GM18505 (cell line): Measurements from ENCODE around the gene COL12A1.

ENCODE experiments used
- ATAC-seq: cut with Tn5 transposase; IDR thresholded peaks from one replicate; pipeline ENCODE4 v1.9.1; 2021; ENCODE audit not compliant: unreplicated experiment
- POLR2A ChIP-seq: IDR thresholded peaks from 4 replicates; pipeline ENCODE4 v1.6.1; 2011; ENCODE audit warnings: borderline replicate concordance; ENCODE audit not compliant: insufficient read depth, insufficient read length; ENCODE audit errors: extremely low read depth

Gene COL12A1

DNA sequence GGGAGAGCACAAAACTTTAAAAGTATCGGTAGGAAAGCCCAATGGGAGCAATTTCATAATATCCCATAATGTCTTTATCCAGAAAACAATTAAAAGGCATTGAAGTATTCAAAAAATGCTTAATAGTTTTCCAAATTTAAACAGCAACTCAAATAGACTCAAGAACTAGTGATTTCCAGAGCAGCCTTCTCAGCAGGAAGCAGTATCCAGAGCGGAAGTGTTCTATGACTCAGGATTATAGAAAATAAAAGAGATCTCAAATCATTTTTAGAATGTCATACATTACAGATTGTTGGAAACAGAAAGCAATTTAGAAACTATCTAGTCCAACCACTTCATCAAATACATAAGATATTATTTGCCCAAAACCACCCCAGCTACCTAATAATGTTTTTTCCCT, 79.3 kb downstream of the COL12A1 start:
- no peak for ATAC-seq
- no peak for TF ChIP-seq POLR2A

DNA sequence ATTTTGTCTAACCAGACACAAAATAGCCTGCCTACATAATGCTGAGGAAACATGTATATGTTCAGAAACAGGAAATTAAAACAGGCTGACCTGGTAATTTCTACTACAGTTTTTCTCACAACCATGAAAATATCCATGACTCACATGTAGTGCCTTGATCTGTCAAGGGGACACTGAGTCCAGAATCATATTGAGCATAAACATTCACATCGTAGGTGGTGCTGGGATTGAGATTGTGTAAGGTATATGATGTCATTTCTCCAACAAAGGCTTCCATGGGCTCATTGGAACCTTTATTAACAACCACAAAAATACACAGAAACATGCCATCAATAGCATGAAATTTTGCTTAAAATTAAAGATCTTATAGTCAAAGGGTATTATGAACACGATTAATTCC, 80.9 kb downstream of the COL12A1 start:
- ATAC-seq = no peak
- TF ChIP-seq POLR2A = no peak

GRCh38 chr6:75124085-75124484, 81.8 kb downstream of the COL12A1 start:
- ATAC-seq = no peak
- no peak for TF ChIP-seq POLR2A

DNA sequence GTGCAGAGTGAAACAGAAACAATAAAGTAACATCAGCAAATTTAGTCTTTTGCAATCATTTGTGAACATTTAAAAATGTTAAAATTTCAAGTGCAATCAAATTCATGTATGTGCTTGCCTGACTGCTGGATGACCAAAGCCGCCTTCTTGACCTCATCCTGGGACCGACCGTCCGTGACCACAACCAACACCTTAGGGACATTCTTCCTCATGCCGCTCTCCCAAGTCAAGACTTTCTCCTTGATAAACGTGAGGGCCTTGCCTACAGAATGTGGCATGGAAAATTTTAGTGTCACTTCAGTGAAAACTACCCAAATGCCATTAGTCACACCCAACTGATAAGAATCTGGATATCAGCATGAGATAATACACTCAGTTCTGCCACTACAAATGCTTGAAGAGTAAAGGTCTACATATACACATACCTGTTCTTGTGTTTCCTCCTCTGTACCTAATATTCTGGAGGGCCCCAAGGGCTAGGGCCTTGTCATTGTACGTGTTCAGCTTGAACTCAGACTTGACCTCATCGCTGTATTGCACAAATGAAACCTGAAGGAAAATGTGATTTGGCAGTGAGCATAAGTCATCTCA, 86.8 kb downstream of the COL12A1 start:
- no peak for ATAC-seq
- no peak for TF ChIP-seq POLR2A

DNA sequence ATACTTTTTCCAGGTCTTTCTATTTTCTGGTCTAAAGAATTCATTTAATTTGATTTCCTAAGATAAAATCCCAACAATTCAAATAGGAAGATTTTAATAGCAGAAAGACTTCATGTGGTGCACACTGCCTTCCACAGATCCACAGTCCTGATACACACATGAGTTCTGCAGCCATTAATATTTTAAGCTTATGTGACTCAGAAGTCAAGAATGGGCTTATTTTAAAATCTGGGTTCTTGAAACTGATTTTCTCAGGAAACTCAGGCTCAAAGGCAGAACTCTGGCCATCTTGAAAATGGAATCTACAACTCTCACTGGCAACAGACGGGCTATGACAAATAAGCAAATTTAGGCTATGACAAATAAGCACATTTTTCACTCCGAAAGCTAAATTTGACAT, 88.2 kb downstream of the COL12A1 start:
- no peak for TF ChIP-seq POLR2A
- no peak for ATAC-seq

DNA sequence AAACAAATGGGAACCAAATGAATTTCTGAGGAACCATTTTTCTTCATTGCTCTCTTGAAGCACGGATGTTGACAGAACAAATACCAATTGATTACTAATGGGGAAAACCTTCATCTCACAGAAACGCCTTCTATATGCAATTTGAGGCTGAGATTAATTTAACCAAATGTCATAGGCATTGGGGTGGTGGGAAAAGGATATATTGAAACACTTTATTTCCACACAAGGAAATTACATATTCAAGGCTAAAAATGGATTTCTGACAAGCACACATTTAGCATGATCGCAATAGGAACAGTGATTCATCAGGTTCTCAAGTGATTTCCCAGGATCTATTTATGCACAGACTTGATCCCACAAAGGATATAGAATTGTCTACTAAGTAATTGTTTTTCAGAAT, 88.9 kb downstream of the COL12A1 start:
- no peak for TF ChIP-seq POLR2A
- ATAC-seq = no peak

- ATAC-seq = no peak
- no peak for TF ChIP-seq POLR2A
Observed at GRCh38 chr6:75115481-75115880, 90.4 kb downstream of the COL12A1 start.

DNA sequence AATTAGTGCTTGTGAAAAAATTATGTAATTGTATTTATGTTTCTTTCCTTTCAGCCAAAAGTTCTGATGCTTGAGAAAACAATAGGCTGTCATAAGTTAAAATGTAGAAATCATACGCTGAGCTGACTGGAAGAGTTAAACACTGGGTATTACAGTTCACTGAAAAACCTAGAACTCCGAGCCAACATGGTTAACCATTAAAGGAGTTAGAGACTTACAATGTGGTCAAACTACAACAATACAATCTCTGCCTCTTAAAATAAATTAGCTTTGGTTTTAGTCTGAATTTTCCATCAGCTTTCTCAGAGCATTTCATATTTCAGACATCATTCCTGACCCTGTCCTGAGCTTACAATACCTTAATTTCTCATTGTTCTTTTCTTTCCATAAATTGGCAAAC, 91.0 kb downstream of the COL12A1 start:
- no peak for ATAC-seq
- TF ChIP-seq POLR2A = no peak

GRCh38 chr6:75114195-75114594, 91.7 kb downstream of the COL12A1 start:
- no peak for ATAC-seq
- TF ChIP-seq POLR2A = no peak

- ATAC-seq = no peak
- no peak for TF ChIP-seq POLR2A
Observed at GRCh38 chr6:75113446-75113845, 92.4 kb downstream of the COL12A1 start.

DNA sequence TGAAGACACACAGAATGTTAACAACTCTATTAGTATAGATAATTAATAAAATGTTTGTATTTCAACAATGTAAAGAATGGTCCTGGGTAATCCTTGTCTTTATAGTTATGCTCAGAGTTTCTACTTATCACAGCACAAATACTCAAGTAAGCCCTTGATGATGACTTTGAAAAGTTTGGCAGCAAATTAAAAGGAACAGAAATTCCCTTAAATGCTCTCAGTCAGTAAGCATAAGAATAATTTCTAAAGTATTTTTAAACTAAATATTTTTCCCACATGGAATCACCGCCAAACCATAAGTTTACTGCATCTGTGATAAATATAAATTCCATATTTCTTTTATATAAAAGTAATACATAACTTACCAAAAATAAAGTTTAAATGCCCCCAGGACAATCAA, 96.1 kb downstream of the COL12A1 start:
- TF ChIP-seq POLR2A = no peak
- no peak for ATAC-seq

DNA sequence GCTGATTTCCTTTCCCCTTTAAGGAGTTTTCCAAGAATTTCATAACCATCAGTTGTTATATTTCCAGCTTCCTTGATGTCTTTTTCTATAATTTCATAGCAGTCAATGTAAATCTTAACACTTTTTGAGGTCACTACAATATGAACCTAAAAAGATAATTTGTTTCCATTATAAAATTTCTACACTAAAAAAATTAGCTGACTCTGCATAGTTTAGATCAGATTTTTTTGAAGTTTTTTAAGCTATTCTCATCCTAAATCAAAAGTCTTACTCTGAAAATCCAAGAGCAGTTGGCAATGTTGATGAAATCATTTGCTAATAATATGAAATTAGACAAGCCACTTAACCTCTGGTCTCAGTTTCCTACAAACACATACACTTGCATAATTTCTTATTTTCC, 96.8 kb downstream of the COL12A1 start:
- TF ChIP-seq POLR2A = no peak
- no peak for ATAC-seq

DNA sequence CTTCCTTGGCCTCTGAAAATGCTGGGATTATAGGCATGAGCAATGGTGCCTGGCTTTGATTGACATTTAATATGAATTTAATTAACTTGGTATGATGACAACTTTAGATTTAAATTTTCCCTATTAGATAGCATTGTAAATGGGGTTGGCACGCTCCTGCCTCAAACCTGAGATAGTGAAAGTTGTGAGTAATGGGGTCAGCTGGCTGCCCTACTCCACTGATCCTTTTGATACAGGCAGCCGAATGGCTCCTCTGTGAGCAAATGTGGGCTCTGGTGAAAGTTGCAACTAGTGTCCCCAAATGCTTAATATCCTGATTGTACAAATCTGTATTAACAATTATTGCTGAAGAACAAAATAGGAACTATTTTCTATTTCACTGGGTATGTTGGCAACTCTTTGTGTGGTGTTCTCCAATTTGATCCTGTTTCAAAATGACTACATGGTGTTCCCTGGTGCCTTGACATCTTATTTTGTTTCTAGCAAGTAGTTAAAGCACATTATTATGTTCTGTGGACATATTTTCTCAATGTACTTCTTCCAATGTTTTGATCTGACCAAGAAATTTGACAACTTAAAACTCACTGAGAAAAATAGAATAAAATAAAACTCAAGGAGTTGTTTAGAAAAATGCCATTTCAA, 97.4 kb downstream of the COL12A1 start:
- ATAC-seq = no peak
- no peak for TF ChIP-seq POLR2A

DNA sequence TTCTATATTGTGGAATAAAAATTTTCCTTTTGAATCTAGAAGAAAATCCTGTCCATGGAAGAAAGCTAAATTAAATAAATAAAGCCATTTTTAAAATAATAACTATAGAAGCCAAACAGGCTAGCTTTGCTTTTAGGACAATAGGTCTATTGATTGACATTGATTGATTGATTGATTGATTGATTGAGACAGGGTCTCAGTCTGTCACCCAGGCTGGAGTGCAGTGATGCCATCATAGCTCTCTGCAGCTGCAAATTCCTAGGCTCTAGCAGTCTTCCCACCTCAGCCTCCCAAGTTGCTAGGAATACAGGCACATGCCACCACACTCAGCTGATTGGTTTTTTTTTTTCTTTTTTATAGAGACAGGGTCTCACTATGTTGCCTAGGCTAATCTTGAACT, 97.9 kb downstream of the COL12A1 start:
- no peak for ATAC-seq
- no peak for TF ChIP-seq POLR2A

- no peak for TF ChIP-seq POLR2A
- ATAC-seq = no peak
Observed at GRCh38 chr6:75106426-75106825, 99.4 kb downstream of the COL12A1 start.
